Central memory CD8-positive, alpha-beta T cell (primary cell): ENCODE data around the gene RAB7B.

Experiments used
- ATAC-seq: fragments of 150-1000 bp; cut with Tn5 transposase; replicated peaks from 2 replicates; pipeline ENCODE4 v1.10.0; 2022; ENCODE audit warnings: mild to moderate bottlenecking, moderate FRiP score, moderate number of reproducible peaks; ENCODE audit not compliant: poor library complexity, severe bottlenecking; ENCODE audit errors: extremely low read depth
- DNase-seq, 2 donors: peaks; one replicate each; pipeline ENCODE4 v3.0.0; 2021; ENCODE audit warnings: low spot score in 2 of 2
- H3K27ac Mint-ChIP-seq: one replicate; pipeline ENCODE4 v1.8.0; 2022; ENCODE audit warnings: low read depth, mild to moderate bottlenecking, moderate library complexity, mixed read lengths
- H3K27me3 Mint-ChIP-seq: one replicate; pipeline ENCODE4 v1.8.0; 2022; ENCODE audit warnings: mixed read lengths
- H3K36me3 Mint-ChIP-seq: one replicate; pipeline ENCODE4 v1.8.0; 2022; ENCODE audit warnings: mild to moderate bottlenecking, moderate library complexity, mixed read lengths; ENCODE audit not compliant: insufficient read depth
- H3K4me1 Mint-ChIP-seq: one replicate; pipeline ENCODE4 v1.8.0; 2022; ENCODE audit warnings: mixed read lengths
- H3K4me3 Mint-ChIP-seq: one replicate; pipeline ENCODE4 v1.8.0; 2022; ENCODE audit warnings: mild to moderate bottlenecking, moderate library complexity, mixed read lengths
- H3K9me3 Mint-ChIP-seq: one replicate; pipeline ENCODE4 v1.8.0; 2022; ENCODE audit warnings: mixed read lengths

RAB7B gene

GRCh38 chr1:205961405-205961804 lies 41.8 kb downstream of the RAB7B start:
- Mint-ChIP-seq H3K9me3 (no peaks in the 10 kb centered on the region), H3K27me3 (peaks cover 53% of the 10 kb centered on the region), H3K36me3 (no peaks in the 10 kb centered on the region), H3K4me3 (no peak overlapping the region), H3K4me1 (peaks cover 5% of the 10 kb centered on the region), H3K27ac (no peak overlapping the region)
- no peak for DNase-seq
- ATAC-seq: no peak

DNA sequence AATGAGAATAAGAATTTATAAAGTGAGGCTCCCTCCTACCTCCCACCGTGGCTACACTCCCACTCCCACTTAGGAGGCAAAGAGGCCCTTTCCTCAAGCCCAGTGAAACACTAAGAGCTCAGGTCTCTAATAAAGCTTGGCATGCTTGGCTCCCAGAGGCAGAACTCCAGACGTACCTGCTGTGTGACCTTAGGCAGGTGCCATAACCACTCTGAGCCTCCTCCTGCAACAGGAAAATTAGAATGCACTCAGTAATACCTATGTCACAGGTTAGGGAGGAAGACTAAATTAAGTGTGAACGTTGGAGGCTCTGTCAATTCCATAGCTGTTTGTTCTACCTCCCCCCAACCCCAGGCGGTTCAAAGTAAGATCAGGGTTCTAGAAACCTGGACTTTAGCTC lies 43.4 kb downstream of the RAB7B start:
- ATAC-seq: no peak

GRCh38 chr1:205955499-205955898 lies 47.7 kb downstream of the RAB7B start:
- Mint-ChIP-seq H3K27me3 (peaks cover 37% of the 10 kb centered on the region), H3K27ac (no peak overlapping the region)

More for the DNA sequence above, 43.4 kb downstream of the RAB7B start:
- Mint-ChIP-seq H3K27me3 (peaks cover 69% of the 10 kb centered on the region), H3K9me3 (no peaks in the 10 kb centered on the region), H3K4me1 (peaks cover 5% of the 10 kb centered on the region), H3K4me3 (no peak overlapping the region), H3K27ac (no peak overlapping the region), H3K36me3 (no peaks in the 10 kb centered on the region)
- no peak for DNase-seq

GRCh38 chr1:205954819-205955404 lies 48.3 kb downstream of the RAB7B start:
- ATAC-seq (no peak), DNase-seq (no peak)
- Mint-ChIP-seq H3K27me3 (peaks cover 31% of the 10 kb centered on the region), H3K4me1 (peaks cover 5% of the 10 kb centered on the region), H3K4me3 (no peak overlapping the region), H3K27ac (no peak overlapping the region), H3K9me3 (no peaks in the 10 kb centered on the region), H3K36me3 (no peaks in the 10 kb centered on the region)

More at GRCh38 chr1:205955499-205955898, 47.7 kb downstream of the RAB7B start:
- DNase-seq (no peak), ATAC-seq (no peak)
- H3K4me1 Mint-ChIP-seq: peaks cover 5% of the 10 kb centered on the region
- H3K9me3 Mint-ChIP-seq: no peaks in the 10 kb centered on the region
- H3K4me3 Mint-ChIP-seq: no peak overlapping the region
- no peaks in the 10 kb centered on the region for H3K36me3 Mint-ChIP-seq

DNA sequence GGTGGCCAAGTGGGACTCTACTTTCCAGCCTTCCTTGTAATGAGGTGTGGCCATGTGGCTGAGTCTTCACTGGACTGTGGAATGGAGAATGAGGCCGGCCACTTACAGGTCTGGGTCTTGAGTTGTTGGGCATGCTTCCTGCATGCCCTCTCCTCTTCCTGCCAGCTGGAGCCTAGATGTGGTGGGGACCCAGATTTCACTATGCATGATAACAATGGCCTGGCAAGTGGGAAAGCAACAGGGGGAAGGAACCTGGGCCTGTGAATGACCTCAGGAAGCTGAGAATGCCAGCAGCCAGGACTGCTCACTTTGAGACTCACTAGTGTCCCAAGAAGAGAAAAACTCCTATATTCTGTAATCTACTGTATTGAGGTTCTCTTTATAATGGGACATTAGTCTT lies 51.4 kb downstream of the RAB7B start:
- Mint-ChIP-seq H3K27me3 (peaks cover 28% of the 10 kb centered on the region), H3K27ac (no peak overlapping the region), H3K36me3 (no peaks in the 10 kb centered on the region), H3K4me3 (no peak overlapping the region), H3K9me3 (no peaks in the 10 kb centered on the region), H3K4me1 (no peaks in the 10 kb centered on the region)
- DNase-seq (no peak), ATAC-seq (no peak)

DNA sequence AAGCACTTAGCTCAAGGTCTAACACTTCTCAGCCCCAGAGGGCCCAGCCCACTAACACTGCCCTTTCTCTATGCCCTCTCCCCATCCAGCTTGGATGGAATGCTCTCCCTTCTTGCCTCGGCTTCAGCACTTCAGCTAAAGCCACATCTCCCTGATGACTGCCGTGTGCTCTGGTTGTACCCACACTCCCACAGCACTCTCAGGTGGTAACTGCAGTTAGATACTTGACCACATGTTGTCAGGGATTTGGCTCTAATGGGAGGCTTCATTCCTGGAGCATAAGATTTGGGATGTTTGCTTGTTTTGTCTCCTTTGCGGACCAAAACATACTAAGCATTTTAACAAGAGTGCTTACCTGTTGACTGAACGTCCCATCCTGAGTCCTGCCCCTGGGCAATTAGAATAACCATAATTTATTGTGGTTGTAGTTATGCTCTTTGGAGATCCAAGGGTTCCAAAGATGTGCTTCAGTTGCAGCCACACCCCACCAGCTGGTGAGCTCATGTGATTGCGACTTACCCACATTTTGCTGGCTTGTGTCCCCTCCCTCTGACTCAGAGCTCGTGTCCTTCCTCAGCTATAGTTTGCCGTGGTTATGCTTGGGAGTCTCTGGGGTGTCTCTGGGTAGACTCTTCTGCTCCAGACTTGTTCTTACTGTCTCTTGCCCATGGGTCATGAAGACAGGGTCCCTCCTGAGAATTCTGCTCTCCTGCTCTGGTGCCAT lies 52.2 kb downstream of the RAB7B start:
- Mint-ChIP-seq H3K4me3 (no peak overlapping the region), H3K4me1 (no peaks in the 10 kb centered on the region), H3K27me3 (peaks cover 31% of the 10 kb centered on the region), H3K36me3 (no peaks in the 10 kb centered on the region), H3K27ac (no peak overlapping the region), H3K9me3 (no peaks in the 10 kb centered on the region)
- ATAC-seq: no peak
- DNase-seq: no peak

DNA sequence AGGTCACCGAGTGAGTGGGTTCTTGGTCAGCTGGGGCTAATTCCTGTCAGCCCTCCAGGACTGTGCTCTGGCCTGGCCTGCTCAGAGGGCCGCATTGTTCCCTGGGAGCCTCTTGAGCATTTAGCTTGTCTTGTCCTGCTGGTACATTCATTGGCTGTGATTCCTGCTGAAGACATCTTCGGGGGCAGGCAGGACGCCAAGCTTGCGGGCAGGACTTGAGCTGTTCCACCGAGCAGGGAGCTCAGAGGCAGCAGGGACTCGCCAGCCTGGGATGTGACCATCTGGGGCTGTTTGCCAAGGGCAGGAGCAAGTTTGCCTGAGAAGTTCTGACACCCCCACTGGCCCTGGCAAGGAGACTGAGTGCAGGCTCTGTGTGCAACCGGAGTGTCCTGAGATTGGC lies 52.9 kb downstream of the RAB7B start:
- H3K27me3 Mint-ChIP-seq: peaks cover 31% of the 10 kb centered on the region
- H3K4me3 Mint-ChIP-seq: no peak overlapping the region
- H3K9me3 Mint-ChIP-seq: no peaks in the 10 kb centered on the region
- no peak overlapping the region for H3K27ac Mint-ChIP-seq
- H3K4me1 Mint-ChIP-seq: no peaks in the 10 kb centered on the region
- no peaks in the 10 kb centered on the region for H3K36me3 Mint-ChIP-seq
- ATAC-seq (no peak), DNase-seq (no peak)

GRCh38 chr1:205949753-205950152 lies 53.4 kb downstream of the RAB7B start:
- ATAC-seq: no peak
- Mint-ChIP-seq H3K27me3 (peaks cover 31% of the 10 kb centered on the region), H3K4me1 (no peaks in the 10 kb centered on the region), H3K36me3 (no peaks in the 10 kb centered on the region), H3K4me3 (no peak overlapping the region), H3K27ac (no peak overlapping the region), H3K9me3 (no peaks in the 10 kb centered on the region)
- DNase-seq: no peak

DNA sequence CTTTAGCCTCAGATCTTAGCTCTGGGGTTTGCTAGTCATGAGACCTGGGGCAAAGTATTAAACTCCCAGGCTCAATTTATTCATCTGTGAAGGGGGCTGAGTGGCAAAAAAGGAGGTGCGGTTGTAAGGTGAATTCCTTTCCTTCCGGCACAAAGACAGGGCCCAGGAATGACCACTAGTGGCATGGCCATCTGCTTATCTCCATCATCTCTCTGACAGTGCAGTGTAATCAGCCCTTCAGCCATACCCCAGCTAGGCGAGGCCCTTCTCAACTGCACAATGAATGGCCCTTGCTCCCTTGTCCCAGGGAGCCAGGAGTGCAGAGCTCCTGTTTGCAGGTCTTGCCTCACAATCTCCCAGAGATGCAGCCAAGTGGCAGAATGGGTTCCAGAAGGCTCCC lies 54.3 kb downstream of the RAB7B start:
- H3K27ac Mint-ChIP-seq: no peak overlapping the region
- peaks cover 39% of the 10 kb centered on the region for H3K27me3 Mint-ChIP-seq
- no peak for DNase-seq
- no peaks in the 10 kb centered on the region for H3K9me3 Mint-ChIP-seq
- no peak for ATAC-seq
- no peaks in the 10 kb centered on the region for H3K4me1 Mint-ChIP-seq
- H3K4me3 Mint-ChIP-seq: no peak overlapping the region
- no peaks in the 10 kb centered on the region for H3K36me3 Mint-ChIP-seq

GRCh38 chr1:205948039-205948438 lies 55.2 kb downstream of the RAB7B start:
- no peak overlapping the region for H3K27ac Mint-ChIP-seq
- ATAC-seq (no peak), DNase-seq (no peak)
- H3K9me3 Mint-ChIP-seq: no peaks in the 10 kb centered on the region
- H3K4me1 Mint-ChIP-seq: no peaks in the 10 kb centered on the region
- H3K36me3 Mint-ChIP-seq: no peaks in the 10 kb centered on the region
- H3K4me3 Mint-ChIP-seq: no peak overlapping the region
- H3K27me3 Mint-ChIP-seq: peaks cover 48% of the 10 kb centered on the region

DNA sequence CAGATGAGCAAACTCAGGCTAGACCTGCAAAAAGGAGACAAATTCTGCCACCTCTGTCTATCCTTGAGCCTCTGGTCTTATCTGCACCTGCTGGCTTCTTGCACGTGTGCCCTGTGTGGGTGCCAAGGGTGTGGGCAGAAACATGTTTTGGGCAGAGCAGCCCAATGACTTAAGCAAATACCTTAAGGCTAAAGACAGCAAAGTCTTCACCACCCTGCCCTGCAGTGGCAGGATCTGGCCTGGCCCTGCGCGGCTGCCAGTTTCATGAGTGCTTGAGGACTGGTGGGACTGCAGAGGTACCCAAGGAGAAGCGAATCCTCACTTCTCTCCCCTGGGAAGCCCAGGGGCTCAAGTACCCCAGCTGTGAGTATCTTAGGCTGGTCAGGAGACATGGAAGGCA lies 56.2 kb downstream of the RAB7B start:
- H3K27ac Mint-ChIP-seq: no peak overlapping the region
- H3K36me3 Mint-ChIP-seq: peaks cover 2% of the 10 kb centered on the region
- H3K9me3 Mint-ChIP-seq: no peaks in the 10 kb centered on the region
- H3K4me3 Mint-ChIP-seq: no peak overlapping the region
- H3K4me1 Mint-ChIP-seq: no peaks in the 10 kb centered on the region
- H3K27me3 Mint-ChIP-seq: peaks cover 58% of the 10 kb centered on the region
- ATAC-seq (no peak), DNase-seq (no peak)

DNA sequence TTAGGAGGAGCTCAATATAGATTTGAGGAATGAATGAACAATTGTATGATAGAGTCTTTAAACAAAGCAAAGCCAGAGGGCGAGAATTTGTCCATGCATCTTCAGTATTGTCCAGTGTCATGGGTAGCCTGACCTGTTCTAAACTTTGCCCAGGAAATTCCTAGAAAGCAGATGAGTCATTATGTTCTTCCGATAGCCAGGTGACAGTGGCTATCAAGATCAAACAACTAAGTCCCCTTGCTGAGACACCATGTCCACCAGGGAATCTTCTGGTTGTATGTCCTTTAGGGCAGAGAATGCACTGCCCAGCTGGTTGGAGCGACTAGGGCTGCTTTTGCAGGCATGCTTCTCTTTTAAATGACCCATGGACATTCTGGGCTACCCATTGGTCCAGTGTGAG lies 58.1 kb downstream of the RAB7B start:
- Mint-ChIP-seq H3K27ac (no peak overlapping the region), H3K4me3 (no peak overlapping the region), H3K27me3 (peaks cover 77% of the 10 kb centered on the region), H3K4me1 (no peaks in the 10 kb centered on the region), H3K36me3 (peaks cover 2% of the 10 kb centered on the region), H3K9me3 (no peaks in the 10 kb centered on the region)
- ATAC-seq (no peak), DNase-seq (no peak)

DNA sequence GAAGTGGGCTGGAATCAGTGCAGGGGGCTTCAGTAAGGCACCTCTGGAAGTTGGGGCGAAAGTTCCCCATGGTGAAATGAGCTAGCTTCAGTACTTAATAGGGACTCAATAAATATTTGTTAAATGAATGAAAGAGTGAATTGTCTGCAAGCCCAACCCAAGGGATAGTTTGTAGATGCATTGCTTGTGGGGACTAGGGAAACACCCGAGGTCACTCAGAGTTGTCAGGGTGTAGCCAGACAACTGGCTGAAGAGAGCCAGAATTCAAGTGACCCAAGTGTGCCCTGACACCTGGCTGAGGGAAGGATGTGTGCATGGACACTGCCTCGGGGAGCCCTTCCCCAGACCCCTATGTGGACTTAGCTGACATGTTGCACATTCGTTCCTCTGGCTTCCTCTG lies 58.7 kb downstream of the RAB7B start:
- DNase-seq (no peak), ATAC-seq (no peak)
- H3K9me3 Mint-ChIP-seq: no peaks in the 10 kb centered on the region
- H3K27me3 Mint-ChIP-seq: peaks cover 83% of the 10 kb centered on the region
- H3K36me3 Mint-ChIP-seq: peaks cover 2% of the 10 kb centered on the region
- H3K4me1 Mint-ChIP-seq: no peaks in the 10 kb centered on the region
- no peak overlapping the region for H3K4me3 Mint-ChIP-seq
- H3K27ac Mint-ChIP-seq: no peak overlapping the region
